Measurements from ENCODE around the gene EHD4.

DNA sequence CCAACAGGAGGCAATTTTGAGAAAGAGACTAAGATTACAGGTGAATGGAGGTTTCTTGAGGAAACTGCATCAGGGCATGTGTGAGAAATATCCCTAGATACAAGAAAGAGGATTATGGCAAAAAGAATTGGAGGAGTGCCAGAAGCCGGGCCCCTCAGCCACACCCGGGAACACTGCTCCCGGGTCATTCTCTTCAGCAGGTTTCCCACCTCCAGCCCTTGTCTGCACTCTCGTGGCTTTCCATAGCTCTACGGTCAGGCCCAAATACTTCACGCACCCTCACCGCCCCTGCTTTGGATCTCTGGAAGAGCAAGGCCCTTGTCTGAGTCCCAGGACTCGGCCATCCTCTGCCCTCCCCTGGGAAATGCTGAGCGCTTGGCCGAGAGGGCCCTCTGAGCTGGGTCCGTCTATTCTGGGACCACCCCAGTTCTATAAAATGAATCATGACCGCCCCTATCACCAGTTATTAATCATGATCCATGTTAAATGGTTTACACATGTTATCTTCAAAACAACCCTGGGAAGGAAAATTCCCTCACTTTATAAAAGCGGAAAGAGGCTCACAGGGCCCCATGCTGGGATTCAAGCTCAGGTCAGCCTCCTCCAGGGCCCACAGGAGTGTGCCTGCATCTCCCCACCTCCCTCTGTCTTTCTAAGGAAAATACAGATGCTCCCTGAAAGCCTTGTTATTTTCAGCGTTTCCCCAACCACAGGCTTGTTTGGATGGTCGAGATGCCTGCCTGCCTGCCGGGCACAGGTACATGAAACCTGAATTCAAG lies 39.7 kb downstream of the EHD4 start:
- TF ChIP-seq EZH2 (IDR thresholded peaks at IDR 0.05; ENCODE audit: borderline replicate concordance, low read length) (no peak), CTCF (IDR thresholded peaks at IDR 0.05; ENCODE audit: low read length) (no peak)
